Activated CD8-positive, alpha-beta T cell treated with anti-CD3 and anti-CD28 coated beads for 36 hours (primary cell): Measurements from ENCODE around the gene GRAMD1B. TPM values are rescaled to one million over a fixed set of nuclear protein-coding genes. Genes with fewer than 3 reads are reported as not detected.

Experiments
- ATAC-seq: fragments of 200-7000 bp; cut with Tn5 transposase; one replicate; pipeline ENCODE4 v1.10.0; 2021; ENCODE audit warnings: mild to moderate bottlenecking, moderate library complexity
- CTCF ChIA-PET: fragments of 350-600 bp; sonication (Branson Sonifier 250); formaldehyde crosslinking; loops from one replicate; lab custom pipeline; 2021; ENCODE audit warnings: antibody characterized with exemption; lab: Charles Lee
- POLR2A ChIA-PET: fragments of 350-600 bp; sonication (Branson Sonifier 250); formaldehyde crosslinking; loops from one replicate; lab custom pipeline; 2021; ENCODE audit warnings: antibody characterized with exemption; lab: Charles Lee
- DNase-seq: peaks from one replicate; pipeline ENCODE4 v3.0.0-alpha.2; 2020
- H3K27ac Mint-ChIP-seq: one replicate; pipeline ENCODE4 v1.8.0; 2021; ENCODE audit warnings: mild to moderate bottlenecking, mixed read lengths
- H3K27me3 Mint-ChIP-seq: one replicate; pipeline ENCODE4 v1.8.0; 2021; ENCODE audit warnings: mixed read lengths
- H3K36me3 Mint-ChIP-seq: one replicate; pipeline ENCODE4 v1.8.0; 2021; ENCODE audit warnings: low read depth, mixed read lengths
- H3K4me1 Mint-ChIP-seq: one replicate; pipeline ENCODE4 v1.8.0; 2021; ENCODE audit warnings: low read depth, mixed read lengths
- H3K4me3 Mint-ChIP-seq: one replicate; pipeline ENCODE4 v1.8.0; 2021; ENCODE audit warnings: mild to moderate bottlenecking, moderate library complexity, mixed read lengths
- H3K9me3 Mint-ChIP-seq: one replicate; pipeline ENCODE4 v1.8.0; 2021; ENCODE audit warnings: mixed read lengths
- CTCF ChIP-seq: fragments of 200-600 bp; IDR thresholded peaks from one replicate; pipeline ENCODE4 v1.8.0; 2022; ENCODE audit warnings: antibody characterized with exemption, mild to moderate bottlenecking
- intact Hi-C: fragments of 100-400 bp; cut with micrococcal nuclease; formaldehyde crosslinking; loops from one replicate; pipeline ENCODE4 v1.10.0; 2022
- total RNA-seq, 2 experiments: library from RNA; stranded (reverse); gene quantifications; one replicate each; pipeline ENCODE4 v1.2.3, GENCODE V29; 2021

GRAMD1B gene
- total RNA-seq, 2 experiments from 2014 or later = 15.4 to 16.2 TPM

GRCh38 chr11:123405123-123405592 is 24.9 kb upstream of the GRAMD1B start:
- CTCF ChIA-PET = interaction anchor here (0.6 to 4.3 kb wide), 5 partner anchors 12 to 104 kb away, joined by 3 to 39 read pairs (median 31); no protein-coding TSS in a partner anchor
- H3K27me3 Mint-ChIP-seq = peaks cover 16% of the 10 kb centered on the region
- ATAC-seq (no peak), DNase-seq (no peak)
- H3K4me3 Mint-ChIP-seq = no peak overlapping the region
- TF ChIP-seq CTCF = no peak
- H3K9me3 Mint-ChIP-seq = no peaks in the 10 kb centered on the region
- intact Hi-C loops = no loop called here
- peaks cover 13% of the 10 kb centered on the region for H3K4me1 Mint-ChIP-seq
- no peaks in the 10 kb centered on the region for H3K36me3 Mint-ChIP-seq
- no peak overlapping the region for H3K27ac Mint-ChIP-seq
- POLR2A ChIA-PET = interaction anchor here (1.2 kb wide), 1 partner anchor 11 kb away, joined by 3 read pairs; no protein-coding TSS in a partner anchor

DNA sequence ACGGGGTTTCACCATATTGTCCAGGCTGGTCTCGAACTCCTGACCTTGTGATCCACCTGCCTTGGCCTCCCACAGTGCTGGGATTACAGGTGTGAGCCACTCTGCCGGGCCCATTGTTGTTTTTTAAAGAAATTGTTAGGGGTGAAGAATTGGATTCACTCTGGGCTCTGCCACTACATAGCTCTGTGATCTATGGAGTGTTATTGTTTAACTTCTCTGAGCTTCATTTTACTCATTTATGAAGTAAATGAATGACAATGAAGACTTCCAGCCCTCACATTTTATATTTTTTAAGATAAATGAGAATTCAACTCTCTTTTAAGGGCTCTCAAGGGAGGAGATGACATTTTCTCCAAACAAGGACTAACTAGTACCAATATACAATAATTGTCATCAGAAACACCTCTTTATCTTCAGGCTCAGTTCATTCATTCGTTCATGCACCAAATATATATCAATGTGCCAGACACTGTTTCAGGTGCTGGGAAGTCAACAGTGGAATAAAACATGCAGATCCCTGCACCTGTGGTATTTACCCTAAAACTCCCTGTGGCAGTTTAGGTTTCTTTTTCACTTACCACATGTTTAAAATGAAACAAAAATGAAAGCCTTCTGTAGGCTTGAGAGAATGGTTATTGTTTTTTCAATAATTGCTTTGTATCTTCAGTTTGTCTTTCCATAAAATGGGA is 23.5 kb upstream of the GRAMD1B start:
- no peak overlapping the region for H3K4me3 Mint-ChIP-seq
- H3K27ac Mint-ChIP-seq = no peak overlapping the region
- H3K4me1 Mint-ChIP-seq = peaks cover 13% of the 10 kb centered on the region
- H3K36me3 Mint-ChIP-seq = no peaks in the 10 kb centered on the region
- intact Hi-C loops = loop anchor here (1.0 kb wide), 1 partner anchor 72 kb away; no protein-coding TSS in a partner anchor
- DNase-seq (no peak), ATAC-seq (peak; percentile 47)
- no peak for TF ChIP-seq CTCF
- ChIA-PET POLR2A (interaction anchor here (1.2 to 1.7 kb wide), 3 partner anchors 9 to 28 kb away, joined by 3 to 4 read pairs (median 4); no protein-coding TSS in a partner anchor), CTCF (interaction anchor here (1.1 to 5.0 kb wide), 37 partner anchors 11 to 307 kb away, joined by 3 to 178 read pairs (median 7); no protein-coding TSS in a partner anchor)
- H3K27me3 Mint-ChIP-seq = peaks cover 14% of the 10 kb centered on the region
- H3K9me3 Mint-ChIP-seq = no peaks in the 10 kb centered on the region

DNA sequence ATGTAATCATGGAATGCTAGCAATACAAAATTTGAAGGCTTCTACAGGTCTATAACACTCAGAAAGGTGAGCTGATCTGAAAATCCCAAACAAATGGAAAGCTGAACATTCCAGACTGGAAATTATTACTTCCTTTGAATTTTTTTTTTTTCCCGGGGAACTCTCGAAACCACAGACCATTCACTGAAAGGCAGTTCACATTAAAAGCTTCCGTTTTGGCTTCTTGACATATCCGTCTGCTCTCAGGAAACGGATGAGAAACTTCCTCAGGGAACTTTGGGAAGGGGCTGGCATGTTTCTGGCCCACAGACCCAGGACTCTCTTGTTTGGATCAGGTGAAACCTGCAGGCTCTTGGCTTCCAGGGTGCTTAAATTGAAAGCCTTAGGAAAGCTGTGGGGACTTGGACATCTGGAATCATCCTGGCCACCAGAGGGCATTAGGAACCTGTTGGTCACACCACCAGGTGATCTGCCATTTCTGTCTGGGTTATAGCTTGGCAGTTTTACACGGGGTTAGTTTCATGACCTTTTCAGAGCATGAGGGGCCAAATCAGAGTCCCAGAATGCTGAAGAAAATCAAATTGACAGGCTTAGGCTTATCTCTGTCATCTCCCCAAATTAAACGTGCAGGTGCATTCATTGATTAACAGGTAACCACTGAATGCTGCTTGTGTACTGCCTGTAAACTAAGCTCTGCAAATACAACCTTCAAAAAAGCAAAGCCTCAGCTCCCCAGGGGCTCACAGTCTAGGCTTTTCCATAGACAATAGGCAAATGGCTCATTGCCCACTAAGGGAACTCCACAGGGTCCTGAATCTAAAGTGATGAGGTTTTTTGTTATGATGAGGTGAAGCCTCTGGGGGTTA is 22.7 kb upstream of the GRAMD1B start:
- TF ChIP-seq CTCF = peak; percentile 77
- Mint-ChIP-seq H3K9me3 (no peaks in the 10 kb centered on the region), H3K4me1 (peaks cover 13% of the 10 kb centered on the region), H3K4me3 (peak overlapping the region; percentile 29), H3K36me3 (no peaks in the 10 kb centered on the region), H3K27ac (no peak overlapping the region), H3K27me3 (peaks cover 16% of the 10 kb centered on the region)
- POLR2A ChIA-PET = interaction anchor here (0.8 to 1.7 kb wide), 5 partner anchors 9 to 67 kb away, joined by 3 to 4 read pairs (median 4); no protein-coding TSS in a partner anchor
- ATAC-seq = peak; percentile 74
- peak; percentile 80 for DNase-seq
- intact Hi-C loops = loop anchor here (1.0 kb wide), 1 partner anchor 71 kb away; no protein-coding TSS in a partner anchor
- CTCF ChIA-PET = interaction anchor here (0.6 to 5.0 kb wide), 49 partner anchors 10 to 308 kb away, joined by 3 to 178 read pairs (median 6); no protein-coding TSS in a partner anchor

DNA sequence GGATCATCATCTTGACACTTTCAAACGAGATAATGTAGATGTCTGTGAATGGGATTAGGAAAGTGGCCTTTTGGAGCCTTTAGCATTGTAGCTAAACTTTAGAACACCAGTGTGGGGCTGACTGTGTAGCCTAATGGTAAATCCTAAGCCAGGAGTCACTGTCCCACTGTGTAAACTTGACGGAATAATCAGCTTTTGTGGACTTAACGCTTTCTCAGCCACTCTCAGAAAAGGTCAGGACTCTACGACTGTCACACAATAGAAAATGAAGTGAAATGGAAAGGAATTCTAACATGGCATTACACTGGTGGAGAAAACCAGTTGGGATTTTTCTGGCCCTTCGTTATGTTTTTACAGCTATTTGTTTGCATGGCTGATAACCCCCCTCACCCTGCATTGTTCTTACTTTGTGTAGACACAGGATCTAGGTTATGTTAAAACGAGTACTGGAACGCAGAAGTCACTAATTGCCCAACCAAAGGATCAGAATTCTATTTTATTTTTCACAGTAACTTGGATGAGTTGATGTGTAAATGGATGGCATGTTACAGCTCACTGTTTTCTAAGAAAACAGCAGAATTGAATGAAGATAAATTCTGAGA is 22.0 kb upstream of the GRAMD1B start:
- ChIA-PET CTCF (interaction anchor here (0.6 to 5.0 kb wide), 49 partner anchors 9 to 308 kb away, joined by 3 to 178 read pairs (median 6); no protein-coding TSS in a partner anchor), POLR2A (interaction anchor here (0.8 to 1.7 kb wide), 4 partner anchors 25 to 67 kb away, joined by 3 to 4 read pairs (median 4); no protein-coding TSS in a partner anchor)
- intact Hi-C loops = loop anchor here (1.0 kb wide), 1 partner anchor 70 kb away; no protein-coding TSS in a partner anchor
- Mint-ChIP-seq H3K9me3 (no peaks in the 10 kb centered on the region), H3K27me3 (peaks cover 17% of the 10 kb centered on the region), H3K27ac (no peak overlapping the region), H3K4me3 (no peak overlapping the region), H3K4me1 (peaks cover 13% of the 10 kb centered on the region), H3K36me3 (no peaks in the 10 kb centered on the region)
- no peak for TF ChIP-seq CTCF
- ATAC-seq = no peak
- no peak for DNase-seq
